GM19193 (cell line): ENCODE results near the gene PORCN.

Experiments used
- POLR2A ChIP-seq: IDR thresholded peaks from 4 replicates; pipeline ENCODE4 v1.6.1; 2011; ENCODE audit not compliant: insufficient read depth, insufficient read length; ENCODE audit errors: extremely low read depth

PORCN gene

DNA sequence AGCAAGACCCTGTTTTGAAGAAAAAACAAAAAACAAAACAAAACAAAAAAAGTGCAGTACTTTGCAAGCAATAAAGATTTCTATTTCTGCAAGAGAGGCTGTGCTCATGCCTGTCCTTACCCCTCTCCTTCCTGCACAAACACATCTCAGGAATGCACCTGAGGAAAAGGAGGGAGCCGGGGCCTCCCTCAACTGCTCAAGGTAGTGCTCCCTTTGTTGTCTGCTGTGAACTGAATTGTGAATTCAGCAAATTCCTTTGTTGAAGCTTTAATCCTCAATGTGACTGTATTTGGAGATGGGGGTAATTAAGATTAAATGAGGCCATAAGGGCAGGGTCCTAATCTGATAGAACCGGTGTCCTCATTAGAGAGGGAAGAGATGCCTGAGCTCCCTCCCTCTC, 18.9 kb upstream of the PORCN start:
- TF ChIP-seq POLR2A: no peak

DNA sequence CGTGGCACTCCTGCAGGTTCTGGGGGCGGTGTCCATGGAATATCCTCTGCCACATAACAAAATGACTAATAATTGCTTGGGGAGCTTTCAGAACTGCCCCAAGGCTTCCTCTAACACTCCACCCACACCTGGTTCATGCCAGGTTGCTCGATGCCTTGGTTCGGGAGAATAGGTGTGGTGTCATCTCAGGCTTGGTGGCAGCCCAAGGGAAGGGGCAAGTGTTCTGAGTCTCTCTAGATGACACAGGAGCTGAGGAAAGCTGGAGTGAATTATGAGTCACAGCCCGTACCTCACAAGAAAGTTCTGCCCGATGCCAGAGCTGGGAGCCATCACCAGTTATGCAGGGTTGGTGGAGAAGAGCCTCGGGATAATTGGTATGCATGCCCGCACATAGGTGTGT, 18.1 kb upstream of the PORCN start:
- TF ChIP-seq POLR2A: no peak

DNA sequence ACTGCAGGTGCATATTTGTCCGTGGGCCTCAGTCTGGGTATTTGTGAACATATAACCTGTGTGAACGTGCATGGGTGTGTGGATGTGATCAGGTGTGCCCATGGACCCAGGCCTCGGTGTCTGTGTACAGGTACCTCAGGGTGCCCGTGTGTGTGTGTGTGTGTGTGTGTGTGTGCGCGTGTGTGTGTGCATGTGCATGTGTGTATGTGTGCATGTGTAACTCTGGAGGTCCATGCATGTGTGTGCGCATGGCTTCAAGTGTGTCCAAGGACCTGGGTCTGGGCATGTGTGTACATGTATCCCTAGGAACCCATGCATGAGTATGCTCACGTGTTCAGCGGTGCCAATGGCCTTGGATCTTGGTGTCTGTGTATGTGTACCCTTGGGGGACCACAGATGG, 17.0 kb upstream of the PORCN start:
- TF ChIP-seq POLR2A: no peak

DNA sequence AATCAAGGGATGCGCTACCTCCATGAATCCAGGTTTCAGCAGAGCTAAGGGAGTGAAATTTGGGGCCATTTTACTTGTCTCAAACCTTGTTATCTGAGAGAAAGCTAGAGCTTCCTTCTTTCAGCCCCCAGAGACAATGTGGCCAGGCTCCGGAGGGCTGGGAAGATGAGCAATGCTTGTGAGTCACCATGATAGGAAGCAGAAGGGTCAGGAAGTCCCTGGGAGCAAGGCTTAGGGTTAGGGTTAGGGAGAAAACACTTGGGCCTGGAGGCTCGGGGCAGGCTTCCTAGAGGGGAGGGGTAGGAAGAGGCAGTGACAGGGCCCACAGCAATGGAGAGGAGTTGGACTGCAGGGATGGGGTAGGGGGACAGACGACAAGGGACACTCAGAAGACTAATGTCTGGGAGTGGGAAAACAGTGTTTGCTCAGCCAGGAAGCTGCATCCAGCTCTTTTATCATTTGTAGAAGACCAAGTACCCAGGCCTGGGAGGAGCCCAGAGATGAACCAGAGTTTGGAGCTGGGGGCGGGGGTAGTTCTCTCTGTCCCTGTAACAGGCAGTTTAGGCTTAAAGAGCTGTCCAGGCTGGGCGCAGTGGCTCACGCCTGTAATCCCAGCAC, 16.4 kb upstream of the PORCN start:
- no peak for TF ChIP-seq POLR2A

DNA sequence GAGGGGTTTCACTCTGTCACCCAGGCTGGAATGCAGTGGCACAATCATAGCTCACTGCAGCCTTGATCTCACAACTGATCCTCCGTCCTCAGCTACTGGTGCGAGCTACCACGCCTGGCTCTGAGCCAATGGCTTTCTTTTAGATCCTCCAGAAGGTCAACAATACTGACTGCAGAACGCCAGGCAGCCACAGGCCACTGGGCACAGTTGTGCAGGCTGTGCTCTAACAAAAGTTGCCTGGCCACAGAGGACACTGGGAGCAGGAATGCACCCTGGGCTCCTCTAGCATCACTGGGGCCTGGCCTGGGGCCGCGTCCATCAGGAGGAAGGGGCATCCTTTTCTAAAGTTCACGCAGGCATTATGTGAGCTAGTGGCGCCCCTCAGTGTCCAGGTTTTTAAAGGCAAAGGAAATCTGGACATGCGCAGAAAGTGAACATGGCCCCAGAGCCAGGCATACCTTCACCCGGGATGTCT, 14.9 kb upstream of the PORCN start:
- no peak for TF ChIP-seq POLR2A

DNA sequence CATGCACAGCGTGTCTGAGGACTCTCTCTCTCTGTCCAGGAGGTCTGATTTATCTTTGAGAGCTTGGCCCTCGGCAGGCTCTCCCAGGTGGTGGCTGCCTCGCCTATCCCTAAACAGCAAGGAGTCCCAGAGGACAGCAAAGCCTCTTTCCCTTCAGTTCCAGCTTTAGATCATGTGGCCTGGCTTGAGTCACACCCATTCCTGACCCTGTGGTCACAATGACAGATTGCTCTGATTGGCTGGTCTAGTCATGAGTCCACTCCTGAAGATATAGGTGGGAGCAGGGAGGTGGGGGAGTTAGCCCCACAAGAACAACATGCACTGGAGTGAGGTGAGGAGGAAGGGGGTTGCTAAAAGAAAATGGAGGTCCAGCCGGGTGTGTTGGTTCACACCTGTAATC, 12.1 kb upstream of the PORCN start:
- no peak for TF ChIP-seq POLR2A

DNA sequence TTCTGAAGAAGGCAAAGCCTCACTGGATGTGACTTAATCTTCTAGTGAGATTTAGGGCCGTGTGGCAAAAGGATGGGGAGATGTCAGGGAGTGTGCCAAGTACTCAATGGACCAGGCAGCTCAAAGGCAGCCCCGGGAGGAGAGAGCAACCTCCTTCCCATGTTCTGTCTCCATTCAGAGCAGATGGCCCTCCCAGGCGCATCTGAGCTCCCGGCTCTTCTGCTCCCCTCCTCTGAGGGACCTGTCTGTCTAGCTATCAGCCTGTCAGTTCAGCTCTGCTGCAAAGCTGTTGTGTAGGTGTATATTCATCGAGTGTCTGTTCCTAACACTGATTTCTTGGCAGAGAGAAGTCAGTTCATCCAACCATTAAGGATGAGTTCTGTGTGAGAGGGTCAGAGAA, 10.9 kb upstream of the PORCN start:
- no peak for TF ChIP-seq POLR2A

DNA sequence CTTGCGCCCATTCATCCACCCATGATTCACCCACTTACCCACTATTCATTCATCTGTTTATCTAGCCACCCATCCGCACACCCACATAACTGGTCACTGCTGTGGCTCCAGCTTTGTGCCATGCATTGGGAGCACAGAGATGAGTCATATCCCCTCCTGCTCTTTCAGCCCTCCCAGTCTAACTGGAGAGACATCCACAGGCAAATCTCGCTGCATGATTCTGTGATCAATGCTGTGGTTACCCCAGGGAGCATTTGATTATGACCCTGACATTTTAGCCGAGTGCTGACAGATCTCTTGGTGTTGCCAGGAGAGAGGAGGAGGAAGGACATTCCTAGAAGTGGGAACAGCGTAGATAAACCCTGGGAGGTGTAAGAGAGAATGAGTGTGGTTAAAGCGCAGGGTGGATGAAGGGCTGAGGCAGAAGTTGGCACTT, 10.4 kb upstream of the PORCN start:
- no peak for TF ChIP-seq POLR2A

DNA sequence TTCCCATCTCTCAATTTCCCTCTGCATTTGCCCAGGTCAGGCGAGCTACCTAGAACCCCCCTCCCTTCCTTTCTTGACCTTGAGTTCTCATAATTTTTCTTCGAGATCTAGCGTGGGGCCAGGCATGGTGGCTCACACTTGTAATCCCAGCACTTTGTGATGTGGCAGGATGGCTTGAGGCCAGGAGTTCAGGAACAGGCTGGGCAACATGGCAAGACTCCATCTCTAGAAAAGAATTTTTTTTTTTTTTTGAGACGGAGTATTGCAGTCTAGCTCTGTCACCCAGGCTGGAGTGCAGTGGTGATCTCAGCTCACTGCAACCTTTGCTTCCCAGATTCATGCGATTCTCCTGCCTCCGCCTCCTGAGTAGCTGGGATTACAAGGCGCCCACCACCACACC, 4.5 kb upstream of the PORCN start:
- no peak for TF ChIP-seq POLR2A

DNA sequence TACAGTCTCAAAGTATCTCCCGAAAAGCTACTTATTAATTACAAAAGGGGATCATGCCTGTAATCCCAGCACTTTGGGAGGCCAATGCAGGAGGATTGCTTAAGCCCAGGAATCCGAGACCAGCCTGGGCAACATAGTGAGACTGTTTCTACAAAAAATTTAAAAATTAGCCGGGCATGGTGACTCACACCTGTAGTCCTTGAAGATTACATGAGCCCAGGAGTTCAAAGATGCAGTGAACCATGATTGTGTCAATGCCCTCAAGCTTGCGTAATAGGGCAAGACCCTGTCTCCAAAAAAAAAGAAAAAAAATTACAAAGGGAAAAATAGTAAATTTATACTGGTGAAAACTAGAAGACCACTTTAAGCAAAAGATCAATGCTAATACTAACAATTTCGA, 3.3 kb upstream of the PORCN start:
- no peak for TF ChIP-seq POLR2A

DNA sequence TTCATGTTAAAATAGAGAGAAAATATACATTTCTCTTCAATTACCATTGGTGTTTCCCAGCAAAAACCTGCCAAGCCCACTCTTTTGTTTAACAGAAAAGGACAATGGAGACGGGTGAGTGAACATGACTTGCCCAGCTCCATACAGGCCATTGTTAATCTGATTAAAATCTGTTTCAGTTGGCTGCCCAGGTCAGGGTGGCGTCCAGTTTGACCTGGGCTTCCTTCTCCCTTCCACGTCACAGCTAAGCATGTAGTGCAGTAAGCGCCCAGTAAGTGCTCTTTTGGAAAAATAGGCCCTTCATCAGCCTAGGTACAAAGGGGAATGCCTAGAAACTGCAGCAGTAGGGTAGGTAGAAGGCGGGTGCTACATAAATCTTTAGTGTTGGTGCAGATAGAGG, 1.5 kb upstream of the PORCN start:
- TF ChIP-seq POLR2A: no peak

DNA sequence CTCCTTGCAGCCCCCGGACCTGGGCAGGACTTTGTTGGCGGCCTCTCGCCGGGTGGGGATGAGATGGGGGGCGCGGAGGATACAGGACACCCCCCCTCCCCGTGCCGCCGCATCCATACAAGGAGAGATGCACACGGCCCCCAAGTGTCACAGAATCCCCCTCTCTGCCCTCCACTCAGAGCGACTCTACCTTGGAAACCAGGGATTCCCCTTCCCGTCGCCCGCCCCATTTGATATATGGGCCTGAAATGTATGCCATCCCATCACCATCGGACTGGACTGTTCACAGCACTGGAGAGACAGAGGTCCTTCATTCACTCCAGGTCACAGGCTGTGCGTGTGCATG, 426 bp downstream of the PORCN start:
- TF ChIP-seq POLR2A: no peak

DNA sequence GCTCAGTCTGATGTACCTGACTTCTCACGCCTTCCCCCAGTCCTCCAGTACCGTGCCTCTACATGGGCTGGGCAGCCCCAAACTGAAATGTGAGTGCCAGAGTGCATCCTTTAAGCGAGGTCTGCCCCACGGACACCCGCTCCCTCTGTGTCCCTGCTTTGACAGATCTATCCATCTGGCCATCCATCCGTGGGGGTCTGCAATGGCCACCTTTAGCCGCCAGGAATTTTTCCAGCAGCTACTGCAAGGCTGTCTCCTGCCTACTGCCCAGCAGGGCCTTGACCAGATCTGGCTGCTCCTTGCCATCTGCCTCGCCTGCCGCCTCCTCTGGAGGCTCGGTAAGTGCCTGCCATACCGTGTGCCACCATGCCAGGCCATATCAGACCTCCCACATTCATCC, 827 bp downstream of the PORCN start:
- TF ChIP-seq POLR2A: no peak

DNA sequence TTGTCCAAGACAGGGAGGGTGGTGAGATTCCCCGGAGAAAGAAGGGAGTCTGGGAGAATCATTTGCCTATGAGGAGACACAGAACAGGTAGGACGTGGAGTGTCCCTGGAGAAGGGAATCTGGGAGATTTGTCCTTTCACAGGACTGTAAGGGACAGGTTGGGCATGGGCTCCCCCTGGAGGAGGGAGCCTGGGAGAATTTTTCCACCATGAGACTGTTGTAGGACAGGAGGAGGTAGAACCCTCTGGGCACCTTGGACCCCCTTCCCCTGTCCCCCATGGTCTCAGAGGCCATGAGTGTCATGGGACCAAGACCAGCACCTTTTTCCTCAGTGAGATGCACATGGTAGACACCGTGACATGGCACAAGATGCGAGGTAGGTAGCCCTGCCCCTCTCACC, 2.8 kb downstream of the PORCN start:
- TF ChIP-seq POLR2A: no peak

DNA sequence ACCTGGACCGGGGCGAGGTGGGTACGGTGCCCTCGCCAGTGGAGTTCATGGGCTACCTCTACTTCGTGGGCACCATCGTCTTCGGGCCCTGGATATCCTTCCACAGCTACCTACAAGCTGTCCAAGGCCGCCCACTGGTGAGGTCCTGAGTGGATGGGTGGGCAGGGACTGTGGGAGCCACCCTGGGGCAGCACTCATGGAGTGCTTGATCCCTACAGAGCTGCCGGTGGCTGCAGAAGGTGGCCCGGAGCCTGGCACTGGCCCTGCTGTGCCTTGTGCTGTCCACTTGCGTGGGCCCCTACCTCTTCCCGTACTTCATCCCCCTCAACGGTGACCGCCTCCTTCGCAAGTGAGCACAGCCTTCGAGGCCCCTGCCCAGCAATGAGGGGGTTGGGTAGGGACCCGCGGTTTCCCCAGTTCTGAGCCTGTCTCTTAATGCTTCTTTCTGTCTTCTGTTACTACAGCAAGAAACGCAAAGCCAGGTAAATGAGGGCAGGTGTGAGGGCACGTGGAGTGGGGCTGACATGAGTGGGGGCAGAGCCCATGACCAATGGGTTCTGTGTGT, 3.7 kb downstream of the PORCN start:
- no peak for TF ChIP-seq POLR2A

DNA sequence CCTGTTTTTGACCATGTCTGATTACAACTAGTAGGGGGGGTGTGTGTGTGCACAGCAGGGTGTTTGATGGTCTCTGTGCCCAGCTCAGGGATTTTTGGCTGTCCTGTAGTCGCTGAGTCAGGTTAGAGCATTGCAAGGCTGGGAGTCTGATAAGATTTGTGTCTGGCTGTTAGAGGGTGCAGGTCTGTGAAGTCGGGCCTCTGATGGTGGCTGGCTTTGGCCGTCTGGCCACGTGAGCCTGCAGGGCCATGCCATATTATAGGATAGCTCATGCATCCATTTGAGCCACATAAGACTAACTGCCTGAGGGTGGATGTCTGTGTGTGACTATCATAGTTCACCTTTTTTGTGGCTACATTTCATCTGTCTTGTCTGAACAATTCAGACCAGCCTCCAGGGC, 4.9 kb downstream of the PORCN start:
- no peak for TF ChIP-seq POLR2A
